Chondrocyte (in vitro differentiated cells): ENCODE data around the gene THADA. TPM values are rescaled to one million over a fixed set of nuclear protein-coding genes. Genes with fewer than 3 reads are reported as not detected.

ENCODE experiments used
- DNase-seq: peaks from one replicate; pipeline ENCODE4 v3.0.0; 2021; ENCODE audit warnings: mixed read lengths, low spot score
- H3K27ac Mint-ChIP-seq: one replicate; pipeline ENCODE4 v1.8.0; 2021; ENCODE audit warnings: mild to moderate bottlenecking, moderate library complexity, mixed read lengths; ENCODE audit not compliant: unreplicated experiment
- H3K27me3 Mint-ChIP-seq: 2 replicates; pipeline ENCODE4 v1.8.0; 2021; ENCODE audit warnings: low read depth, mixed read lengths
- H3K36me3 Mint-ChIP-seq: 2 replicates; pipeline ENCODE4 v1.8.0; 2021; ENCODE audit warnings: low read depth, mixed read lengths
- H3K4me1 Mint-ChIP-seq: 2 replicates; pipeline ENCODE4 v1.8.0; 2021; ENCODE audit warnings: low read depth, mild to moderate bottlenecking, mixed read lengths
- H3K4me3 Mint-ChIP-seq: one replicate; pipeline ENCODE4 v1.8.0; 2021; ENCODE audit warnings: mild to moderate bottlenecking, moderate library complexity, mixed read lengths; ENCODE audit not compliant: unreplicated experiment
- H3K9me3 Mint-ChIP-seq: 2 replicates; pipeline ENCODE4 v1.8.0; 2021; ENCODE audit warnings: low read depth, mixed read lengths
- CTCF ChIP-seq: fragments of 200-600 bp; sonication (generic); IDR thresholded peaks from 2 replicates; pipeline ENCODE4 v1.5.0; 2021; ENCODE audit warnings: antibody characterized with exemption, mild to moderate bottlenecking, moderate library complexity
- total RNA-seq: library from RNA; stranded (reverse); gene quantifications from 3 replicates; pipeline ENCODE4 v1.2.1, GENCODE V29; 2021

THADA gene
- total RNA-seq, 1 donor from 2014 or later = 28.4 TPM

- peaks cover 51% of the 10 kb centered on the region for H3K4me1 Mint-ChIP-seq
- DNase-seq = no peak
- H3K4me3 Mint-ChIP-seq = no peak overlapping the region
- no peaks in the 10 kb centered on the region for H3K27me3 Mint-ChIP-seq
- no peak overlapping the region for H3K27ac Mint-ChIP-seq
- no peaks in the 10 kb centered on the region for H3K9me3 Mint-ChIP-seq
- peaks cover 6% of the 10 kb centered on the region for H3K36me3 Mint-ChIP-seq
- no peak for TF ChIP-seq CTCF
Measured at GRCh38 chr2:43402452-43402937, 193.3 kb downstream of the THADA start.

- no peak overlapping the region for H3K4me3 Mint-ChIP-seq
- peaks cover 7% of the 10 kb centered on the region for H3K36me3 Mint-ChIP-seq
- no peaks in the 10 kb centered on the region for H3K27me3 Mint-ChIP-seq
- no peak overlapping the region for H3K27ac Mint-ChIP-seq
- H3K9me3 Mint-ChIP-seq = no peaks in the 10 kb centered on the region
- H3K4me1 Mint-ChIP-seq = peaks cover 47% of the 10 kb centered on the region
- DNase-seq = no peak
- no peak for TF ChIP-seq CTCF
Measured at GRCh38 chr2:43402002-43402401, 193.8 kb downstream of the THADA start.

DNA sequence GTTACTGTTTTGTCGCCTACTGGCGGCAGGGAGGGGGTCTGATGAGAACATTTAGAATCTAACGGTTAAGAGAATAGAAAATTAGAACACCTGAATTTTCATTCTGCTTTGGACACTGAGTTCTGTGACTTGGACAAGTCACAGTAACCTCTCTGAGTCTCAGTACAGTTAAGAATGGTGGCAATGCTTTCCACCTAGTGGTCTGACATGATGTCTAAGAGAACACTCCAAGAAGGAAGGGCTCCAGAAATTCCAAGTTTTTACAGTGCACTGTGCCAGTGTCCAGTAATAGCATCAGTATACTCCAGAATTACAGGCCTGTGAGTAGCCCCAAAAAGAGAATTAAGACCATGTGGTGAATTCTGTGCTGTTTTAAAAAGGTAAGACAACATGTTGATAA lies 195.3 kb downstream of the THADA start:
- Mint-ChIP-seq H3K9me3 (no peaks in the 10 kb centered on the region), H3K4me1 (peaks cover 35% of the 10 kb centered on the region), H3K27ac (peak overlapping the region; percentile 36), H3K27me3 (no peaks in the 10 kb centered on the region), H3K4me3 (no peak overlapping the region), H3K36me3 (peaks cover 11% of the 10 kb centered on the region)
- TF ChIP-seq CTCF = peak; percentile 49
- no peak for DNase-seq

- no peak overlapping the region for H3K4me3 Mint-ChIP-seq
- H3K4me1 Mint-ChIP-seq = peaks cover 37% of the 10 kb centered on the region
- no peak for TF ChIP-seq CTCF
- DNase-seq = no peak
- no peaks in the 10 kb centered on the region for H3K9me3 Mint-ChIP-seq
- no peaks in the 10 kb centered on the region for H3K27me3 Mint-ChIP-seq
- H3K27ac Mint-ChIP-seq = peak overlapping the region; percentile 45
- H3K36me3 Mint-ChIP-seq = peaks cover 15% of the 10 kb centered on the region
Measured at GRCh38 chr2:43399515-43400264, 196.1 kb downstream of the THADA start.

- Mint-ChIP-seq H3K4me1 (peaks cover 41% of the 10 kb centered on the region), H3K4me3 (no peak overlapping the region)
Measured at GRCh38 chr2:43399098-43399497, 196.7 kb downstream of the THADA start.

More at GRCh38 chr2:43399098-43399497, 196.7 kb downstream of the THADA start:
- TF ChIP-seq CTCF = no peak
- Mint-ChIP-seq H3K36me3 (peaks cover 16% of the 10 kb centered on the region), H3K27me3 (no peaks in the 10 kb centered on the region), H3K9me3 (no peaks in the 10 kb centered on the region), H3K27ac (no peak overlapping the region)
- DNase-seq = no peak
